ENCODE results near the gene ANKRD6.

GRCh38 chr6:89650579-89650978, 217.6 kb downstream of the ANKRD6 start:
- TF ChIP-seq POLR2AphosphoS5 (IDR thresholded peaks at IDR 0.05; ENCODE audit: insufficient read depth, low read depth, low read length) (no peak), POLR2A (IDR thresholded peaks at IDR 0.05; ENCODE audit: low read depth, low read length) (no peak), EZH2 (IDR thresholded peaks at IDR 0.05; ENCODE audit: borderline replicate concordance, low read depth, low read length, severe bottlenecking) (no peak), FOS (IDR thresholded peaks at IDR 0.05; ENCODE audit: borderline replicate concordance, insufficient read depth, low read length) (no peak), MYC (IDR thresholded peaks at IDR 0.05; ENCODE audit: low read depth, low read length) (no peak), JUN (IDR thresholded peaks at IDR 0.05; ENCODE audit: borderline replicate concordance, insufficient read depth, insufficient read length, low read depth) (no peak)
- TF ChIP-seq, protein P1, sequence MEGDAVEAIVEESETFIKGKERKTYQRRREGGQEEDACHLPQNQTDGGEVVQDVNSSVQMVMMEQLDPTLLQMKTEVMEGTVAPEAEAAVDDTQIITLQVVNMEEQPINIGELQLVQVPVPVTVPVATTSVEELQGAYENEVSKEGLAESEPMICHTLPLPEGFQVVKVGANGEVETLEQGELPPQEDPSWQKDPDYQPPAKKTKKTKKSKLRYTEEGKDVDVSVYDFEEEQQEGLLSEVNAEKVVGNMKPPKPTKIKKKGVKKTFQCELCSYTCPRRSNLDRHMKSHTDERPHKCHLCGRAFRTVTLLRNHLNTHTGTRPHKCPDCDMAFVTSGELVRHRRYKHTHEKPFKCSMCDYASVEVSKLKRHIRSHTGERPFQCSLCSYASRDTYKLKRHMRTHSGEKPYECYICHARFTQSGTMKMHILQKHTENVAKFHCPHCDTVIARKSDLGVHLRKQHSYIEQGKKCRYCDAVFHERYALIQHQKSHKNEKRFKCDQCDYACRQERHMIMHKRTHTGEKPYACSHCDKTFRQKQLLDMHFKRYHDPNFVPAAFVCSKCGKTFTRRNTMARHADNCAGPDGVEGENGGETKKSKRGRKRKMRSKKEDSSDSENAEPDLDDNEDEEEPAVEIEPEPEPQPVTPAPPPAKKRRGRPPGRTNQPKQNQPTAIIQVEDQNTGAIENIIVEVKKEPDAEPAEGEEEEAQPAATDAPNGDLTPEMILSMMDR (IDR thresholded peaks at IDR 0.05; ENCODE audit: extremely low read depth in 1 of 2, insufficient read depth in 1 of 2, low read depth in 1 of 2, low read length in 2 of 2): no peak
- TF ChIP-seq, protein P2, sequence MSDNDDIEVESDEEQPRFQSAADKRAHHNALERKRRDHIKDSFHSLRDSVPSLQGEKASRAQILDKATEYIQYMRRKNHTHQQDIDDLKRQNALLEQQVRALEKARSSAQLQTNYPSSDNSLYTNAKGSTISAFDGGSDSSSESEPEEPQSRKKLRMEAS (IDR thresholded peaks at IDR 0.05; ENCODE audit: insufficient read depth, insufficient read length): no peak
